ENCODE data around the gene MBD5. TPM values are rescaled to one million over a fixed set of nuclear protein-coding genes. Genes with fewer than 3 reads are reported as not detected.

The MBD5 gene
- total and polyA plus RNA-seq, 8 donors, result 3.2 to 173 (median 26.5) TPM

GRCh38 chr2:148279216-148279615, 258.3 kb downstream of the MBD5 start:
- WGBS, 5 donors, result 92 to 100% (median 96%) methylated on average over 3 of the region's 3 CpGs
- no peak for TF ChIP-seq EP300 (IDR thresholded peaks at IDR 0.05)
- no peak for TF ChIP-seq POLR2A (IDR thresholded peaks at IDR 0.05)
- TF ChIP-seq CTCF (IDR thresholded peaks at IDR 0.05), result no peak
- TF ChIP-seq POLR2AphosphoS5 (IDR thresholded peaks at IDR 0.05), result no peak
- no peak overlapping the region for H3K4me3 ChIP-seq
- H3K36me3 ChIP-seq, result no peaks in the 10 kb centered on the region
- H3K4me1 ChIP-seq, result no peaks in the 10 kb centered on the region
- H3K27me3 ChIP-seq, result no peaks in the 10 kb centered on the region
- no peak for DNase-seq
- intact Hi-C loops (cut with DNase I; ENCODE audit: low total_unique reads), result no loop called here
- no peak overlapping the region for H3K27ac ChIP-seq
- no peaks in the 10 kb centered on the region for H3K9me3 ChIP-seq

GRCh38 chr2:148282201-148282600, 261.3 kb downstream of the MBD5 start:
- Histone ChIP-seq H3K9me3 (no peaks in the 10 kb centered on the region), H3K27ac (no peak overlapping the region), H3K4me3 (no peak overlapping the region), H3K27me3 (no peaks in the 10 kb centered on the region), H3K4me1 (no peaks in the 10 kb centered on the region), H3K36me3 (no peaks in the 10 kb centered on the region)
- no peak for DNase-seq
- intact Hi-C loops (cut with DNase I; ENCODE audit: low total_unique reads), result no loop called here
- TF ChIP-seq POLR2AphosphoS5 (IDR thresholded peaks at IDR 0.05), result no peak
- no peak for TF ChIP-seq CTCF (IDR thresholded peaks at IDR 0.05)
- TF ChIP-seq POLR2A (IDR thresholded peaks at IDR 0.05), result no peak
- TF ChIP-seq EP300 (IDR thresholded peaks at IDR 0.05), result no peak
- 70 to 93% (median 84%) methylated on average over 1 of the region's 1 CpG for WGBS, 5 donors

- H3K9me3 ChIP-seq, result no peaks in the 10 kb centered on the region
- TF ChIP-seq EP300 (IDR thresholded peaks at IDR 0.05) (no peak), POLR2AphosphoS5 (IDR thresholded peaks at IDR 0.05) (no peak), POLR2A (IDR thresholded peaks at IDR 0.05) (no peak), CTCF (IDR thresholded peaks at IDR 0.05) (no peak)
- no peaks in the 10 kb centered on the region for H3K27me3 ChIP-seq
- intact Hi-C loops (cut with DNase I; ENCODE audit: low total_unique reads), result no loop called here
- no peak overlapping the region for H3K27ac ChIP-seq
- no peaks in the 10 kb centered on the region for H3K36me3 ChIP-seq
- no peak for DNase-seq
- WGBS, 5 donors, result 76 to 91% (median 89%) methylated on average over 2 of the region's 2 CpGs
- no peaks in the 10 kb centered on the region for H3K4me1 ChIP-seq
- H3K4me3 ChIP-seq, result no peak overlapping the region
Observed at GRCh38 chr2:148292431-148292830, 271.5 kb downstream of the MBD5 start.

- peaks cover 0 to 9% (median 0%) of the 10 kb centered on the region in 4 donors for H3K4me1 ChIP-seq
- TF ChIP-seq POLR2A (IDR thresholded peaks at IDR 0.05) (no peak), POLR2AphosphoS5 (IDR thresholded peaks at IDR 0.05) (no peak), EP300 (IDR thresholded peaks at IDR 0.05) (no peak), CTCF (IDR thresholded peaks at IDR 0.05) (no peak)
- H3K4me3 ChIP-seq, result no peak overlapping the region
- no peaks in the 10 kb centered on the region for H3K36me3 ChIP-seq
- DNase-seq, result no peak
- no peaks in the 10 kb centered on the region for H3K27me3 ChIP-seq
- intact Hi-C loops (cut with DNase I; ENCODE audit: low total_unique reads), result no loop called here
- no peak overlapping the region for H3K27ac ChIP-seq
- H3K9me3 ChIP-seq, result no peaks in the 10 kb centered on the region
Observed at GRCh38 chr2:148298196-148298595, 277.3 kb downstream of the MBD5 start.

Data from stomach (tissue), 9 donors.